ENCODE results near the gene GON4L. TPM values are rescaled to one million over a fixed set of nuclear protein-coding genes. Genes with fewer than 3 reads are reported as not detected.

Gene GON4L
- total RNA-seq, 4 donors from 2014 or later: 30.9 to 42.8 (median 36.3) TPM

GRCh38 chr1:155729031-155729898 lies 127.7 kb downstream of the GON4L start:
- no peak for TF ChIP-seq CTCF (IDR thresholded peaks at IDR 0.05; ENCODE audit: low read depth)

GRCh38 chr1:155725142-155725541 lies 131.9 kb downstream of the GON4L start:
- TF ChIP-seq CTCF (IDR thresholded peaks at IDR 0.05; ENCODE audit: low read depth): no peak

GRCh38 chr1:155719703-155720102 lies 137.3 kb downstream of the GON4L start:
- TF ChIP-seq CTCF (IDR thresholded peaks at IDR 0.05; ENCODE audit: low read depth): no peak

- no peak for TF ChIP-seq CTCF (IDR thresholded peaks at IDR 0.05; ENCODE audit: low read depth)
These were observed 140.0 kb downstream of the GON4L start for GRCh38 chr1:155717041-155717440.

GRCh38 chr1:155715777-155716176 lies 141.2 kb downstream of the GON4L start:
- no peak for TF ChIP-seq CTCF (IDR thresholded peaks at IDR 0.05; ENCODE audit: low read depth)

- no peak for TF ChIP-seq CTCF (IDR thresholded peaks at IDR 0.05; ENCODE audit: low read depth)
These were observed 143.9 kb downstream of the GON4L start for GRCh38 chr1:155713075-155713474.

- no peak for TF ChIP-seq CTCF (IDR thresholded peaks at IDR 0.05; ENCODE audit: low read depth)
These were observed 147.6 kb downstream of the GON4L start for GRCh38 chr1:155709391-155709790.
